Heart left ventricle (tissue), 16 donors: Measurements from ENCODE around the gene CTNND2. TPM values are rescaled to one million over a fixed set of nuclear protein-coding genes. Genes with fewer than 3 reads are reported as not detected.

Experiments used
- ATAC-seq, 4 donors: fragments of 200-7000 bp; cut with Tn5 transposase; one replicate each; pipeline ENCODE4 v1.9.1; 2020 to 2022; ENCODE audit warnings: moderate library complexity in 4 of 4, mild to moderate bottlenecking in 3 of 4, moderate number of reproducible peaks in 1 of 4
- DNase-seq, 5 donors: peaks; one replicate each; pipeline ENCODE4 v3.0.0-alpha.2; 2020
- H3K27ac ChIP-seq, 12 donors: fragments of 200-600 bp; sonication (generic) in 4 of 12; one replicate each; pipeline versions ENCODE4 v1.5.0 to v1.8.0; 2016 to 2022; ENCODE audit warnings: mild to moderate bottlenecking in 2 of 12
- H3K27me3 ChIP-seq, 9 donors: fragments of 200-600 bp; sonication (generic) in 2 of 9; one replicate each; pipeline versions ENCODE4 v1.5.1 to v1.8.0; 2016 to 2022; ENCODE audit warnings: mild to moderate bottlenecking in 3 of 9
- H3K36me3 ChIP-seq, 9 donors: fragments of 200-600 bp; sonication (generic) in 2 of 9; one replicate each; pipeline versions ENCODE4 v1.5.0 to v1.8.0; 2018 to 2022; ENCODE audit warnings: mild to moderate bottlenecking in 2 of 9
- H3K4me1 ChIP-seq, 12 donors: fragments of 200-600 bp; sonication (generic) in 4 of 12; one replicate each; pipeline versions ENCODE4 v1.5.0 to v1.8.0; 2016 to 2022; ENCODE audit warnings: mild to moderate bottlenecking in 3 of 12
- H3K4me3 ChIP-seq, 12 donors: fragments of 200-600 bp; sonication (generic) in 4 of 12; one replicate each; pipeline versions ENCODE4 v1.5.0 to v1.8.0; 2017 to 2022; ENCODE audit warnings: mild to moderate bottlenecking in 9 of 12, moderate library complexity in 4 of 12
- H3K9me3 ChIP-seq, 12 donors: fragments of 200-600 bp; sonication (generic) in 4 of 12; one replicate each; pipeline versions ENCODE4 v1.5.0 to v1.8.0; 2016 to 2022; ENCODE audit warnings: mild to moderate bottlenecking in 1 of 12
- CTCF ChIP-seq, 12 donors: fragments of 200-600 bp; sonication (generic) in 4 of 12; IDR thresholded peaks; one replicate each; pipeline versions ENCODE4 v1.5.0 to v1.8.0; 2018 to 2022; ENCODE audit warnings: antibody characterized with exemption in 12 of 12, mild to moderate bottlenecking in 5 of 12
- POLR2A ChIP-seq, 2 donors: fragments of 450-650 bp; IDR thresholded peaks; one replicate each; pipeline ENCODE4 v1.6.1; 2017; ENCODE audit warnings: antibody characterized with exemption in 2 of 2, mild to moderate bottlenecking in 2 of 2, moderate library complexity in 2 of 2
- WGBS, 4 donors: extraction: QIAGEN DNeasy Blood & Tissue Kit in 2 of 4; methylation state at CpG; one replicate each; pipeline versions ENCODE4 v1.1.5 to v1.1.7; 2013 to 2018; 5-methylcytosine and 5-hydroxymethylcytosine counted together
- intact Hi-C, 10 donors: fragments of 100-400 bp; cut with DNase I; formaldehyde crosslinking; loops; one replicate each; pipeline versions ENCODE4 v1.11.1 to v1.14.2; 2022
- polyA plus RNA-seq, 2 donors: library from polyadenylated mRNA; stranded (reverse); fragments of 200-250 nt; gene quantifications; one replicate each; pipeline ENCODE4 v1.2.3, GENCODE V29; 2013
- total RNA-seq, 9 donors: library from RNA; depleted of rRNA in 2 of 9; stranded (reverse); fragments of >200 nt in 2 of 9; fragmentation: NEBNext Ultra II Directional in 3 of 9; extraction: Animal tissue kit (Norgen Biotek cat#: 25700) in 3 of 9; gene quantifications; one replicate each; pipeline versions ENCODE4 v1.1.0 to v1.2.4, GENCODE V29; 2016 to 2023
- donor health status: ischemic (EF 13 %, LVEDD 7.1; RV severe dilation, severe dysfunction).
- donor health status: healthy with polysubstance abuse.
- donor health status: DM: no; HTN: yes; CAD: no.
- donor health status: DM: no; HTN: no; CAD: no.
- donor health status: ischemic (EF 25% LVEDD 6.9; RV normal size, moderate dysfunction).
- donor health status: ischemic (EF 25% LVEDD 5.7; RV mildly dilated, moderate dysfunction).
- donor health status: healthy.
- donor health status: DM: yes; HTN: yes; CAD: no.
- donor health status: ischemic (EF 35%, LVEDD 5.7; RV mildly dilated, moderate dysfunction).
- donor health status: nonischemic (EF 11% LVEDD 7.7; RV severe dilation, severe dysfunction).
- donor health status: DM: yes; HTN: yes; CAD: no.
- donor health status: PGD.
- donor health status: ischemic (EF 29% LVEDD 5.4; RV normal size, mild dysfunction).
- donor health status: nonischemic (EF 23%, LVEDD 6.1; RV moderate dilation, normal function).

CTNND2 gene
- total and polyA plus RNA-seq, 11 donors: 4.0 to 36.8 (median 20.2) TPM

GRCh38 chr5:11928909-11929308 is 24.7 kb upstream of the CTNND2 start:
- H3K4me1 ChIP-seq: no peaks in the 10 kb centered on the region
- DNase-seq (no peak), ATAC-seq (no peak)
- no peaks in the 10 kb centered on the region for H3K36me3 ChIP-seq
- no peaks in the 10 kb centered on the region for H3K27me3 ChIP-seq
- no peak overlapping the region for H3K27ac ChIP-seq
- intact Hi-C loops: no loop called here
- TF ChIP-seq CTCF (IDR thresholded peaks at IDR 0.05): no peak
- TF ChIP-seq POLR2A (IDR thresholded peaks at IDR 0.05): no peak
- peaks cover 0 to 3% (median 0%) of the 10 kb centered on the region in 12 donors for H3K9me3 ChIP-seq
- H3K4me3 ChIP-seq: no peak overlapping the region
- 61 to 66% (median 62%) methylated on average over 4 of the region's 4 CpGs for WGBS, 4 donors

DNA sequence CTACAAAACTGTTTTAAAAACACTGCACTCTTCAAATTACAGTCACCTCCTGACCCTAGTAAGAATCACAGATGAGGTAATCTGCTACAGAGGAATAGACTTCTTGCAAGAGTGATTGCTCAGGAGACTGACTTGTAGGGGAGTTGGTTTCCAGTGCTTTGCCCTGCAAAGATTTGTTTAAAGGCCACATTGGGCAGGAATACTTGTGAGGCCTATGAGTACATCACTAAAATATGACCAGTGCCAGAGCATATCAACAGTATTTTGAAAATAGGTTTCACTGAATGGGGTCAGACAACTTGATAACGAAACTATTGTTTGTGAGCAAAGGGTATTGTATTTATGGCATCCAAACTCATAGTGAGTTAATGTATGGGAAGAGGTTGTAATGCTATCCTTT is 21.5 kb upstream of the CTNND2 start:
- no peak overlapping the region for H3K27ac ChIP-seq
- no peaks in the 10 kb centered on the region for H3K36me3 ChIP-seq
- WGBS, 4 donors: 72 to 81% (median 77%) methylated on average over 1 of the region's 1 CpG
- intact Hi-C loops: no loop called here
- DNase-seq: no peak
- H3K4me3 ChIP-seq: no peak overlapping the region
- H3K27me3 ChIP-seq: no peaks in the 10 kb centered on the region
- no peak for TF ChIP-seq POLR2A (IDR thresholded peaks at IDR 0.05)
- no peak for TF ChIP-seq CTCF (IDR thresholded peaks at IDR 0.05)
- no peak for ATAC-seq
- no peaks in the 10 kb centered on the region for H3K4me1 ChIP-seq
- peaks cover 0 to 6% (median 0%) of the 10 kb centered on the region in 12 donors for H3K9me3 ChIP-seq

DNA sequence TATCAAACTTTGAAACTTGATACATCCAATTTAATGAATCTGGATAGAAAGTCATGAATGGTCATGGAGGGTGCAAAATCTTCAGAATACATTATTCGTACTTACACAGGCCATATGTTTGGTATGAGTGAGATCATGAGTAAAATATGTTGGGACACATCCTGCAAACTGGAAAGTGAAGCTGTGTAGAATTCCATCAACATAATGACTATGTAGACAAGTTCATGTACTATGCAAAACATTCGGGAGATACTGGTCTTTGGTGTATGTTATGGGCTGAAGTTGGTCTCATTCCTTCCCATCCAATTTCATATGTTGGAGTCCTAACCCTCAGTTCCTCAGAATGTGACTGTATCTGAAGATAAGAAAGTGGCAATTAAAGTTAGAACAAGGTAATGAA is 18.1 kb upstream of the CTNND2 start:
- peaks cover 0 to 6% (median 0%) of the 10 kb centered on the region in 12 donors for H3K9me3 ChIP-seq
- DNase-seq: no peak
- WGBS, 4 donors: 74 to 88% (median 81%) methylated on average over 2 of the region's 2 CpGs
- H3K27ac ChIP-seq: no peak overlapping the region
- no peak overlapping the region for H3K4me3 ChIP-seq
- no peaks in the 10 kb centered on the region for H3K4me1 ChIP-seq
- intact Hi-C loops: no loop called here
- ATAC-seq: no peak
- H3K36me3 ChIP-seq: no peaks in the 10 kb centered on the region
- H3K27me3 ChIP-seq: no peaks in the 10 kb centered on the region
- no peak for TF ChIP-seq CTCF (IDR thresholded peaks at IDR 0.05)
- TF ChIP-seq POLR2A (IDR thresholded peaks at IDR 0.05): no peak

DNA sequence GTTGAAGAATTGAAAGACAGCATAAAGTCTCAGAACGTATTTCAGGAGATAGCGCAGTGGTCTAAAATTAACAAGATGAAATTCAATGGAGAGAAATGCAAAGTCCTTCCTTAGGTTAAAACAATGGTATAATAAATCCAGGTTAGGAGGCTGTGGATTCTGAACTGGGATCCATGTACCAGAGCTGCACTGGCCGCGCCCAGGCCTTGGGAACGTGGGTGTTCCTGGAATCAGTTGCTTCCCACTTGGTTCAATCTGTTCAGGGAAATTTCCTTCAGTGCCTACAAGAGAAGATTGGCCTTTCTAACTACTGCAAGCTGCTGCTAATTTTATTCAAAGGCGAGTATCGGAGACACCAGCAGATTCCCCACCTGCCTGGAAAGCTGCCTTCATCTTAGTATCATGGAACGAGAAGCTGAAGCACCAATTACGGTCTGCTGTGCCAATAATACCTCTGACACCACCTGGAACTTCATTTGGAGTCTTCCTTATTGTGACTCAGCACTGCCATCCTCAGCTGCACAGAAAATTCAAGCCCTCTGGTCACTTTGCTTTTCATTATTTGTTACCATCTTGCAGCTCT is 14.3 kb upstream of the CTNND2 start:
- DNase-seq (no peak), ATAC-seq (no peak)
- H3K27ac ChIP-seq: no peak overlapping the region
- no peaks in the 10 kb centered on the region for H3K4me1 ChIP-seq
- 77 to 83% (median 80%) methylated on average over 9 of the region's 9 CpGs for WGBS, 4 donors
- TF ChIP-seq POLR2A (IDR thresholded peaks at IDR 0.05) (no peak), CTCF (IDR thresholded peaks at IDR 0.05) (no peak)
- no peaks in the 10 kb centered on the region for H3K27me3 ChIP-seq
- no peak overlapping the region for H3K4me3 ChIP-seq
- H3K36me3 ChIP-seq: no peaks in the 10 kb centered on the region
- intact Hi-C loops: no loop called here
- H3K9me3 ChIP-seq: peaks cover 0 to 6% (median 0%) of the 10 kb centered on the region in 12 donors
